Hepatocyte (in vitro differentiated cells): ENCODE data around the gene CTNNA1.

Experiments
- EZH2 ChIP-seq: fragments of 200-600 bp; sonication (generic); IDR thresholded peaks from 2 replicates; pipeline ENCODE4 v1.6.1; 2016; ENCODE audit warnings: antibody characterized with exemption, mild to moderate bottlenecking, borderline replicate concordance
- EZH2phosphoT487 ChIP-seq: fragments of 200-600 bp; sonication (generic); IDR thresholded peaks from one replicate; pipeline ENCODE4 v1.6.1; 2018; ENCODE audit warnings: antibody characterized with exemption, mild to moderate bottlenecking, low read depth, moderate library complexity; ENCODE audit not compliant: unreplicated experiment, severe bottlenecking
- TF ChIP-seq, protein P1 (sequence below): fragments of 200-600 bp; sonication (generic); IDR thresholded peaks from 2 replicates; pipeline ENCODE4 v1.5.1; 2016; ENCODE audit warnings: antibody characterized with exemption, mild to moderate bottlenecking; ENCODE audit not compliant: poor library complexity

GRCh38 chr5:138927979-138928378, 174.8 kb downstream of the CTNNA1 start:
- TF ChIP-seq, protein P1, sequence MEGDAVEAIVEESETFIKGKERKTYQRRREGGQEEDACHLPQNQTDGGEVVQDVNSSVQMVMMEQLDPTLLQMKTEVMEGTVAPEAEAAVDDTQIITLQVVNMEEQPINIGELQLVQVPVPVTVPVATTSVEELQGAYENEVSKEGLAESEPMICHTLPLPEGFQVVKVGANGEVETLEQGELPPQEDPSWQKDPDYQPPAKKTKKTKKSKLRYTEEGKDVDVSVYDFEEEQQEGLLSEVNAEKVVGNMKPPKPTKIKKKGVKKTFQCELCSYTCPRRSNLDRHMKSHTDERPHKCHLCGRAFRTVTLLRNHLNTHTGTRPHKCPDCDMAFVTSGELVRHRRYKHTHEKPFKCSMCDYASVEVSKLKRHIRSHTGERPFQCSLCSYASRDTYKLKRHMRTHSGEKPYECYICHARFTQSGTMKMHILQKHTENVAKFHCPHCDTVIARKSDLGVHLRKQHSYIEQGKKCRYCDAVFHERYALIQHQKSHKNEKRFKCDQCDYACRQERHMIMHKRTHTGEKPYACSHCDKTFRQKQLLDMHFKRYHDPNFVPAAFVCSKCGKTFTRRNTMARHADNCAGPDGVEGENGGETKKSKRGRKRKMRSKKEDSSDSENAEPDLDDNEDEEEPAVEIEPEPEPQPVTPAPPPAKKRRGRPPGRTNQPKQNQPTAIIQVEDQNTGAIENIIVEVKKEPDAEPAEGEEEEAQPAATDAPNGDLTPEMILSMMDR, result no peak
- TF ChIP-seq EZH2phosphoT487, result no peak
- no peak for TF ChIP-seq EZH2
